Osteoblast (primary cell): ENCODE data around the gene TMA7. TPM values are rescaled to one million over a fixed set of nuclear protein-coding genes. Genes with fewer than 3 reads are reported as not detected.

Experiments
- DNase-seq: peaks from one replicate; pipeline ENCODE4 v3.0.0; 2011; ENCODE audit warnings: low spot score, mixed read lengths; ENCODE audit not compliant: insufficient read length; ENCODE audit errors: missing footprints
- H2AFZ ChIP-seq: 2 replicates; pipeline ENCODE4 v1.6.0; 2011; ENCODE audit warnings: mild to moderate bottlenecking, low read length
- H3K27ac ChIP-seq: 2 replicates; pipeline ENCODE4 v1.5.1; 2011; ENCODE audit warnings: mild to moderate bottlenecking, low read depth, low read length, moderate library complexity
- H3K27me3 ChIP-seq: 2 replicates; pipeline ENCODE4 v1.6.0; 2012; ENCODE audit warnings: mild to moderate bottlenecking, control low read depth, inconsistent platforms, low read length, moderate library complexity; ENCODE audit not compliant: insufficient read depth
- H3K36me3 ChIP-seq: 2 replicates; pipeline ENCODE4 v1.5.1; 2011; ENCODE audit warnings: mild to moderate bottlenecking, low read length, control low read depth, moderate library complexity; ENCODE audit not compliant: insufficient read depth
- H3K4me1 ChIP-seq: 2 replicates; pipeline ENCODE4 v1.5.1; 2011; ENCODE audit warnings: mild to moderate bottlenecking, low read length, control low read depth, moderate library complexity; ENCODE audit not compliant: insufficient read depth
- H3K4me2 ChIP-seq: 2 replicates; pipeline ENCODE4 v1.6.0; 2011; ENCODE audit warnings: mild to moderate bottlenecking, low read length; ENCODE audit not compliant: insufficient read depth
- H3K4me3 ChIP-seq: fragments of 200-600 bp; sonication (generic); 3 replicates; pipeline ENCODE4 v1.5.1; 2012; ENCODE audit warnings: mild to moderate bottlenecking, low read length, inconsistent platforms; ENCODE audit not compliant: insufficient read depth
- H3K79me2 ChIP-seq: 2 replicates; pipeline ENCODE4 v1.6.0; 2012; ENCODE audit warnings: mild to moderate bottlenecking, low read length, control low read depth, inconsistent platforms; ENCODE audit not compliant: insufficient read depth
- H3K9me3 ChIP-seq: 2 replicates; pipeline ENCODE4 v1.5.1; 2011; ENCODE audit warnings: low read depth, low read length, control low read depth
- H4K20me1 ChIP-seq: 2 replicates; pipeline ENCODE4 v1.6.0; 2012; ENCODE audit warnings: mild to moderate bottlenecking, low read length, control low read depth; ENCODE audit not compliant: insufficient read depth
- total RNA-seq: library from RNA; depleted of rRNA; stranded (reverse); fragments of >200 nt; gene quantifications from 2 replicates; pipeline ENCODE4 v1.2.3, GENCODE V29; 2012
- TF ChIP-seq, protein P1 (sequence below): IDR thresholded peaks from 2 replicates; pipeline ENCODE4 v1.5.1; 2011; ENCODE audit warnings: mild to moderate bottlenecking, low read depth, low read length, moderate library complexity; ENCODE audit errors: extremely low read depth

The TMA7 gene
- total RNA-seq, 1 donor = 128 TPM

DNA sequence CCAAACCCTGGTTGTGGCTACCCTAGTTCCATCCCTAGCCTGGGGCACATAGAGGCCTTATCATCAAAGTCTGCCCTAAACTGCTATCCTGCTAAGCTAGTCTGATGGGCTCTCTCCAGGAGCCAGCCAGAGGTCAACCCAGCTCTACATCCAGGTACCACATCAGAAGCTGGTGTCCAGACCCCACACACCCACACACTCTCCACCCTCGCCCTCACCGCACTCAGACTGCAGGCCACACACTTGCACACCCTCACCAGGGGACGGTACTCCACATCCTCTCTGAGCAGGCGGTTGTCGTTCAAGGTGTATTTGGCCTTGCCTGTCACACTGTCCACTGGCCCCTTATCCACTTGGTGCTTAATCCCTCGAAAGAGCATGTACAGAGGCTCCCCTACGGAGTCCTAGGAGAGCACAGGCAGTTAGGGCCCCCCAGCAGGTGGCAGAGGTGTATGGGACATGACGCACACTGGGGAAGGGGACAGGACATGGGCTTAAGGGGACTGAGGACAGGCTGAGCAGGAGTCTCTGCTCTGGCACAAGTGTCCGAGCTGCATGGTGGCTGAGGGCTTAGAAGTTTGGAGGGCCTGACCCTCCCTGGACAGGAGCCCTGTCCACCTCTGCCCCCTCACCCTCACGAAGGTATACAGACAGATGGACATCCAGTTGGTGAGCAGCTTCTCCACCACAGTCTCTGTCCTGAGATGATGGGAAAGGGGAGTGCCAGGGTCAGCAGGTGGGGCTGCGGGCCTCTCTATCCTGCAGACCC lies 28.3 kb upstream of the TMA7 start:
- Histone ChIP-seq H3K9me3 (no peaks in the 10 kb centered on the region), H3K4me1 (no peaks in the 10 kb centered on the region)
- DNase-seq = peak; percentile 82

DNA sequence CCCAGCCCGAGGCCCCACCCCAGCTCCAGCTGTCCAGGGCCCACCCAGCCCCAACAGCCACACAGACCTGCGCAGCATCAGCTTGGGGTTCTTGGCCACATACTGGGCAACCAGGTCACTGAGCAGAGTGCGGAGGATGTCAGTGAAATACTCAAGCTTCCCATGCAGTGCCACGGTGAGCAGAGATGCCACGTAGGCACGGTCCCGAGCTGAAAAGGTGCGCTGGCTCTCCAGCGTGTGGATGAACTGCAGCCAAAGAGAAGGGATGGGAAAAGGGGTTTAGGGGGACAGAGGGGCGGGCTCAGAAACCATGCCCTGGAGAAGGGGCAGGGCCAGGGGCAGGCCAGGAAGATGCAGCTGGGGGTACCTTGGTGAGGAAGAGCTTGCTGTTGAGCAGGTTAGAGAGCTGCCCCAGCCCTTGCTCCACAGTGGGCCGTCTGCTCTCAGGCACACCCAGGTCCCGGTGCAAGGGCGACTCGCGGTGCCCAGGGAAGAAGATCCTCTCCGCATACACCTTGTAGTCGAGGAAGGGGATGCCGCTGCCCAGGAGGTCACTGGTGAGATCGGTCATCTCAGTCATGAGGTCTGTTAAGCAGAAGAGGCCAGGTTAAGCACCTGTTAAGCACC lies 27.6 kb upstream of the TMA7 start:
- Histone ChIP-seq H3K4me1 (no peaks in the 10 kb centered on the region), H3K79me2 (no peaks in the 10 kb centered on the region), H3K4me2 (no peak overlapping the region), H3K36me3 (no peaks in the 10 kb centered on the region), H3K27me3 (no peaks in the 10 kb centered on the region), H2AFZ (no peak overlapping the region), H3K27ac (no peak overlapping the region), H3K9me3 (no peaks in the 10 kb centered on the region), H4K20me1 (no peaks in the 10 kb centered on the region), H3K4me3 (no peak overlapping the region)
- TF ChIP-seq, protein P1, sequence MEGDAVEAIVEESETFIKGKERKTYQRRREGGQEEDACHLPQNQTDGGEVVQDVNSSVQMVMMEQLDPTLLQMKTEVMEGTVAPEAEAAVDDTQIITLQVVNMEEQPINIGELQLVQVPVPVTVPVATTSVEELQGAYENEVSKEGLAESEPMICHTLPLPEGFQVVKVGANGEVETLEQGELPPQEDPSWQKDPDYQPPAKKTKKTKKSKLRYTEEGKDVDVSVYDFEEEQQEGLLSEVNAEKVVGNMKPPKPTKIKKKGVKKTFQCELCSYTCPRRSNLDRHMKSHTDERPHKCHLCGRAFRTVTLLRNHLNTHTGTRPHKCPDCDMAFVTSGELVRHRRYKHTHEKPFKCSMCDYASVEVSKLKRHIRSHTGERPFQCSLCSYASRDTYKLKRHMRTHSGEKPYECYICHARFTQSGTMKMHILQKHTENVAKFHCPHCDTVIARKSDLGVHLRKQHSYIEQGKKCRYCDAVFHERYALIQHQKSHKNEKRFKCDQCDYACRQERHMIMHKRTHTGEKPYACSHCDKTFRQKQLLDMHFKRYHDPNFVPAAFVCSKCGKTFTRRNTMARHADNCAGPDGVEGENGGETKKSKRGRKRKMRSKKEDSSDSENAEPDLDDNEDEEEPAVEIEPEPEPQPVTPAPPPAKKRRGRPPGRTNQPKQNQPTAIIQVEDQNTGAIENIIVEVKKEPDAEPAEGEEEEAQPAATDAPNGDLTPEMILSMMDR = no peak
- peak; percentile 68 for DNase-seq

More for the DNA sequence above, 28.3 kb upstream of the TMA7 start:
- no peaks in the 10 kb centered on the region for H3K36me3 ChIP-seq
- H3K4me2 ChIP-seq = no peak overlapping the region
- H2AFZ ChIP-seq = no peak overlapping the region
- H3K27me3 ChIP-seq = no peaks in the 10 kb centered on the region
- TF ChIP-seq, protein P1 = no peak
- no peaks in the 10 kb centered on the region for H4K20me1 ChIP-seq
- H3K27ac ChIP-seq = no peak overlapping the region
- H3K4me3 ChIP-seq = no peak overlapping the region
- no peaks in the 10 kb centered on the region for H3K79me2 ChIP-seq

DNA sequence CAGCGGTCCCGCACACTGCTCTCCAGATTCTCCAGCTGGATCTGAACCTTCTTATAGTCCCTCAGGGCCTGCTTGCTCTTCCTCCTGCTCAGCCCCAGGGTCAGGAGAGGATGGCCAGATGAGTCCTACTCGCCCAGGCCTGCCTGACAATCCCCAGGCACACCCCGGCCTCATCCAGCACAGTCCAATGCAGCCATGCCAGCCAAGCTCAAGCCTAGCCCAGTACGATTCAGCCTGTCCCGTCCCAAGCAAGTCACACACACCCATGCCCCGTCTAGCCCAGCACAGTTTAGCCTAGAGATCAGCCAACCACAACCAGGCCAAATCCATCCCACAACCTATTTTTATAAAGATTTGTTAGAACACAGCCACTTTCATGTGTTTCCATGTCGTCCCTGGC lies 27.0 kb upstream of the TMA7 start:
- no peaks in the 10 kb centered on the region for H3K79me2 ChIP-seq
- no peak overlapping the region for H2AFZ ChIP-seq
- peak; percentile 77 for DNase-seq
- H3K27me3 ChIP-seq = no peaks in the 10 kb centered on the region
- TF ChIP-seq, protein P1 = no peak
- no peaks in the 10 kb centered on the region for H3K36me3 ChIP-seq
- no peaks in the 10 kb centered on the region for H3K4me1 ChIP-seq
- H4K20me1 ChIP-seq = no peaks in the 10 kb centered on the region
- no peak overlapping the region for H3K4me3 ChIP-seq
- H3K9me3 ChIP-seq = no peaks in the 10 kb centered on the region
- no peak overlapping the region for H3K4me2 ChIP-seq
- H3K27ac ChIP-seq = no peak overlapping the region

DNA sequence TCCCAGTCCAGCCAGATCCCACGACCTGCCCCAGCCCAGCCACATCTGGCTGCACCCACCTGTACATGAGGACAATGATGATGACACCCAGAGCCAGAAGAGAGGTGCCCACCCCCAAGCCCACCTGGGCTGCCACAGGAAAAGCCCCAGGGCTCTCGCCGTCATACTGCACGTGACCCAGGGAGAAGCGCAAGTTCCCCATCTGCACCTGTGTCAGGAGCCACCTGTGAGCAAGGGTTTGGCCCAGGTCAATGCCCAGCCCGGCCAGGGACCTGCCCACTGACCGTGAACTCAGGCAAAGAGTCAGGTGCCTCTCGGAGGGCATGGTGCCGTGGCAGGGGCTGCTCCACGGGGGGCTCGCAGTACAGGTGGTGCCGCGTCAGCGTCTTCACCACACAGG lies 26.4 kb upstream of the TMA7 start:
- H2AFZ ChIP-seq = no peak overlapping the region
- H3K36me3 ChIP-seq = no peaks in the 10 kb centered on the region
- H3K27ac ChIP-seq = no peak overlapping the region
- no peak overlapping the region for H3K4me3 ChIP-seq
- H3K27me3 ChIP-seq = no peaks in the 10 kb centered on the region
- no peaks in the 10 kb centered on the region for H3K9me3 ChIP-seq
- H4K20me1 ChIP-seq = no peaks in the 10 kb centered on the region
- no peaks in the 10 kb centered on the region for H3K4me1 ChIP-seq
- no peaks in the 10 kb centered on the region for H3K79me2 ChIP-seq
- DNase-seq = no peak
- TF ChIP-seq, protein P1 = no peak
- H3K4me2 ChIP-seq = no peak overlapping the region
